Transverse colon (tissue), 4 donors: ENCODE data around the gene PANX2.

ENCODE experiments used
- CTCF ChIP-seq, 5 experiments: fragments of 200-600 bp in 3 of 5; fragments of 450-650 bp in 2 of 5; sonication (generic) in 3 of 5; IDR thresholded peaks; 1 replicate in 2 of 5; 2 replicates in 3 of 5; pipeline ENCODE4 v1.5.1; 2016 to 2017; ENCODE audit warnings: antibody characterized with exemption in 5 of 5, inconsistent platforms in 3 of 5, mild to moderate bottlenecking in 2 of 5, moderate library complexity in 1 of 5
- EP300 ChIP-seq: sonication (generic); formaldehyde crosslinking; IDR thresholded peaks from one replicate; pipeline ENCODE4 v1.6.1; 2017; ENCODE audit warnings: antibody characterized with exemption, low read depth
- POLR2A ChIP-seq: fragments of 450-650 bp; IDR thresholded peaks from one replicate; pipeline ENCODE4 v1.6.1; 2016; ENCODE audit warnings: antibody characterized with exemption, mild to moderate bottlenecking, moderate library complexity
- POLR2AphosphoS5 ChIP-seq, 3 donors: sonication (generic); formaldehyde crosslinking; IDR thresholded peaks; one replicate each; pipeline ENCODE4 v1.6.1; 2016; ENCODE audit warnings: antibody characterized with exemption in 3 of 3

GRCh38 chr22:50138041-50138440 lies 32.5 kb upstream of the PANX2 start:
- TF ChIP-seq CTCF (IDR thresholded peaks at IDR 0.05) = no peak
- TF ChIP-seq POLR2A = no peak
- no peak for TF ChIP-seq EP300
- TF ChIP-seq POLR2AphosphoS5 (IDR thresholded peaks at IDR 0.05) = no peak
